Chondrocyte (in vitro differentiated cells): ENCODE data around the gene SLC4A1AP. TPM values are rescaled to one million over a fixed set of nuclear protein-coding genes. Genes with fewer than 3 reads are reported as not detected.

Source experiments
- DNase-seq: peaks from one replicate; pipeline ENCODE4 v3.0.0; 2021; ENCODE audit warnings: mixed read lengths, low spot score
- H3K27ac Mint-ChIP-seq: one replicate; pipeline ENCODE4 v1.8.0; 2021; ENCODE audit warnings: mild to moderate bottlenecking, moderate library complexity, mixed read lengths; ENCODE audit not compliant: unreplicated experiment
- H3K27me3 Mint-ChIP-seq: 2 replicates; pipeline ENCODE4 v1.8.0; 2021; ENCODE audit warnings: low read depth, mixed read lengths
- H3K36me3 Mint-ChIP-seq: 2 replicates; pipeline ENCODE4 v1.8.0; 2021; ENCODE audit warnings: low read depth, mixed read lengths
- H3K4me1 Mint-ChIP-seq: 2 replicates; pipeline ENCODE4 v1.8.0; 2021; ENCODE audit warnings: low read depth, mild to moderate bottlenecking, mixed read lengths
- H3K4me3 Mint-ChIP-seq: one replicate; pipeline ENCODE4 v1.8.0; 2021; ENCODE audit warnings: mild to moderate bottlenecking, moderate library complexity, mixed read lengths; ENCODE audit not compliant: unreplicated experiment
- H3K9me3 Mint-ChIP-seq: 2 replicates; pipeline ENCODE4 v1.8.0; 2021; ENCODE audit warnings: low read depth, mixed read lengths
- total RNA-seq: library from RNA; stranded (reverse); gene quantifications from 3 replicates; pipeline ENCODE4 v1.2.1, GENCODE V29; 2021
- TF ChIP-seq, protein P1 (sequence below): fragments of 200-600 bp; sonication (generic); IDR thresholded peaks from 2 replicates; pipeline ENCODE4 v1.5.0; 2021; ENCODE audit warnings: antibody characterized with exemption, mild to moderate bottlenecking, moderate library complexity

Gene SLC4A1AP
- total RNA-seq, 1 donor from 2014 or later = 18.8 TPM

DNA sequence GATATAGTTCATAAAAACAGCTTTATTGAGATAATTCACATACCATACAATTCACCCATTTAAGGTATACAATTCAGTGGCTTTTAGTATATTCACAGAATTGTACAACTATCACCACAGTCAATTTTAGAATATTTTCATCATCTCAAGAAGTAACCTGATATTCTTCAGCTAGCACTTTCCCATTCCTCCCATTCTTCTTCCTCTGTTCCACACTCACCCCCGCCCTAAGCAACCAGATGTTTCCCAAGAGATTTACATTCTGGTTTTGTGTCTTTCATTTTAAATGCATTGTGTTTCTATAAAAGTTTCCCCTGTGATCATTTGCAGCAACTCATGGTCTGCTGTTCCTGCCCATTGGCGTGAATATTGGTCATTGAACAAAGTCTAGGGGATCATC lies 29.4 kb upstream of the SLC4A1AP start:
- H3K27me3 Mint-ChIP-seq = no peaks in the 10 kb centered on the region
- H3K36me3 Mint-ChIP-seq = peaks cover 30% of the 10 kb centered on the region
- H3K4me1 Mint-ChIP-seq = peaks cover 6% of the 10 kb centered on the region
- no peaks in the 10 kb centered on the region for H3K9me3 Mint-ChIP-seq
- no peak overlapping the region for H3K4me3 Mint-ChIP-seq
- H3K27ac Mint-ChIP-seq = no peak overlapping the region
- TF ChIP-seq, protein P1, sequence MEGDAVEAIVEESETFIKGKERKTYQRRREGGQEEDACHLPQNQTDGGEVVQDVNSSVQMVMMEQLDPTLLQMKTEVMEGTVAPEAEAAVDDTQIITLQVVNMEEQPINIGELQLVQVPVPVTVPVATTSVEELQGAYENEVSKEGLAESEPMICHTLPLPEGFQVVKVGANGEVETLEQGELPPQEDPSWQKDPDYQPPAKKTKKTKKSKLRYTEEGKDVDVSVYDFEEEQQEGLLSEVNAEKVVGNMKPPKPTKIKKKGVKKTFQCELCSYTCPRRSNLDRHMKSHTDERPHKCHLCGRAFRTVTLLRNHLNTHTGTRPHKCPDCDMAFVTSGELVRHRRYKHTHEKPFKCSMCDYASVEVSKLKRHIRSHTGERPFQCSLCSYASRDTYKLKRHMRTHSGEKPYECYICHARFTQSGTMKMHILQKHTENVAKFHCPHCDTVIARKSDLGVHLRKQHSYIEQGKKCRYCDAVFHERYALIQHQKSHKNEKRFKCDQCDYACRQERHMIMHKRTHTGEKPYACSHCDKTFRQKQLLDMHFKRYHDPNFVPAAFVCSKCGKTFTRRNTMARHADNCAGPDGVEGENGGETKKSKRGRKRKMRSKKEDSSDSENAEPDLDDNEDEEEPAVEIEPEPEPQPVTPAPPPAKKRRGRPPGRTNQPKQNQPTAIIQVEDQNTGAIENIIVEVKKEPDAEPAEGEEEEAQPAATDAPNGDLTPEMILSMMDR = no peak
- DNase-seq = no peak

- Mint-ChIP-seq H3K27me3 (no peaks in the 10 kb centered on the region), H3K27ac (no peak overlapping the region), H3K4me1 (no peaks in the 10 kb centered on the region), H3K9me3 (no peaks in the 10 kb centered on the region), H3K36me3 (peaks cover 36% of the 10 kb centered on the region), H3K4me3 (no peak overlapping the region)
- DNase-seq = no peak
- TF ChIP-seq, protein P1 = no peak
Observed at GRCh38 chr2:27636766-27637165, 26.9 kb upstream of the SLC4A1AP start.

DNA sequence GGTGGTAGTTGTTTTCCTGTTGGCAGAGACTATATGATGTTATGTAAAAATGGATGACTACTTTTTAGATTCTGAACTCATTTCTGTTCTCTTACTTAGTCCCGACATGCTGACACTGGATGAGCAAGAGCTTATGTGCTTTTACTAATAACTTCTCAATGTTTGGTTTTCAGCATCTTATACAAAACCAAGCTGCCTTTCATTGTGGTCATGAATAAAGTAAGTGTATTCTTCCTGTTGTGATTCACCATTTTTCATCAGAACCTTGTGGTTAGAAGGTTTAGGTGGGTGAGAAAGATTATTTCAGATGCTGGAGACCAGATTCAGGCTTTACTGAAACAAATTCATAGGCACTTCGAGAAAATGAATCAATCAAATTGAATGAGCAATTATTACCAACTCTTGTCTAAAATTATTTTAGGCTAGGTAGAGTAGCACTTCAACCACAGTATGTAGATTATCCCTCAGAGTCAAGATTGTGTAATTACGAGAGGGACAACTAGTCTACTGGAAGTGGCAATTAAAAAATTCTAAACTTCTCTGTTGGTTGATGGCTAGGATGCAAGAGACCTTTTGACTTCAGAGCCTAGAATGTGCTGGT lies 25.6 kb upstream of the SLC4A1AP start:
- no peak for DNase-seq
- peaks cover 32% of the 10 kb centered on the region for H3K36me3 Mint-ChIP-seq

GRCh38 chr2:27638709-27639108 lies 25.0 kb upstream of the SLC4A1AP start:
- TF ChIP-seq, protein P1 = no peak
- Mint-ChIP-seq H3K36me3 (peaks cover 33% of the 10 kb centered on the region), H3K4me3 (no peak overlapping the region), H3K4me1 (no peaks in the 10 kb centered on the region), H3K27ac (no peak overlapping the region), H3K9me3 (no peaks in the 10 kb centered on the region), H3K27me3 (no peaks in the 10 kb centered on the region)
- no peak for DNase-seq

More for the DNA sequence above, 25.6 kb upstream of the SLC4A1AP start:
- no peak overlapping the region for H3K4me3 Mint-ChIP-seq
- H3K27me3 Mint-ChIP-seq = no peaks in the 10 kb centered on the region
- no peak overlapping the region for H3K27ac Mint-ChIP-seq
- H3K4me1 Mint-ChIP-seq = no peaks in the 10 kb centered on the region
- TF ChIP-seq, protein P1 = no peak
- H3K9me3 Mint-ChIP-seq = no peaks in the 10 kb centered on the region

- Mint-ChIP-seq H3K27ac (no peak overlapping the region), H3K9me3 (no peaks in the 10 kb centered on the region), H3K4me1 (no peaks in the 10 kb centered on the region), H3K4me3 (no peak overlapping the region), H3K27me3 (no peaks in the 10 kb centered on the region), H3K36me3 (peaks cover 23% of the 10 kb centered on the region)
- DNase-seq = no peak
- TF ChIP-seq, protein P1 = no peak
Observed at GRCh38 chr2:27640722-27641245, 22.9 kb upstream of the SLC4A1AP start.
